ENCODE results near the gene FAM200C.

The FAM200C gene

DNA sequence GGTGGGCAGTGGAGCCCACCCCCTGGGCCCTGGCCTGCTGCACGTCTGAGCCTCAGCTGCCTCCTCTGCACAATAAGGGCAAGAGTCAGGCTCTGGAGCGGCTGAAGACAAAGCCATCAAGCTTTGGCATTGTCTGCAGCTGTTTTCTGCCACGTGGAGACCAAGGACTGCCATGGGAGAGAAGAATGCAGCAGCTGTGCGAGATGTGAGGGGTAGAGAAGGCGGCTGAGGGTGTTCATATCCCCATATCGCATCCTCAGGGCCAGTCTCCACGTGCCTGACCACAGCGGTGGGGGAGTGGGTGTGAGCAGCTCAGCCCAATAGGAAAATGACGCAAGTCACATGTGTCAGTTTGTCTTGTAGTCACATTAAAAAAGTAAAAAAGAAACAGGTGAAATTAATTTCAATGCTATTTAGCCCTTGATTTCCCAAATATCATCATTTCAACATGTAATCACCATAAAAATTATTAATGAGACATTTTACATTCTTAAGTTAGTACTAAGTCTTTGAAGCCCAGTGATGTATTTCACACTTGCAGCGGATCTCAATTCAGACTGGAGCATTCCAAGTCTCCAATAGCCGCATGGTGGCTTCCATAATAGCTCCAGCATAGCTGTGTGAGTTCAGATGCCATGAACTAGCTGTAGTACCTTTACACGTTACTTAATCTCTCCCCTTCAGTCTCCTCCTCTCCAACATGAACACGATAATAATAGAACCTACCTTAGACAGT is 36.0 kb downstream of the FAM200C start:
- Histone ChIP-seq H3K27me3 (ENCODE audit: control insufficient read depth in 1 of 2, insufficient read depth in 2 of 2, low read length in 2 of 2) (no peaks in the 10 kb centered on the region), H3K9ac (ENCODE audit: low read length) (no peak overlapping the region), H3K4me1 (ENCODE audit: insufficient read depth, low read length) (peaks cover 8% of the 10 kb centered on the region), H3K27ac (ENCODE audit: low read depth, low read length) (no peak overlapping the region), H3K36me3 (ENCODE audit: insufficient read depth, low read length) (no peaks in the 10 kb centered on the region), H3K9me3 (ENCODE audit: low read length) (no peaks in the 10 kb centered on the region), H3K4me3 (ENCODE audit: low read depth in 1 of 2, low read length in 2 of 2) (no peak overlapping the region)

DNA sequence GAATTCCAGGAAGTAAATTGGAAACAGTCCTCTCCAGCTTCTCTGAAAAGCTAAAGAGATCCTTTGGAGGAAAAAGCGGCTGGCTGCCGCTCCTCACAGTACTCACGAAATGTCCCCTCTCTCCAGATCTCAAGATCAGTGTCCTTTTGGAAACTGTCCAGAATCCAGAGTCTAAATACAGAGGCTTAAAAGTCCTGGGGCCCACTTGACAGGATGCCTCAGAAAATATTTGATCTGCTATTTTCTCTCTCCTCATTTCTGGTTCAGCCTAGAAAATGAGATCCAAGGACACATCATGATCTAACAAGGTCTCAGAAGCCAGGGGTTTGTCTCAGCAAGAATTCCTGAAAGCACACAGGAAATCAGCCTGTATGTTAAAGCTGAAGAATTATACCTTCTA is 36.6 kb downstream of the FAM200C start:
- Histone ChIP-seq H3K4me1 (ENCODE audit: insufficient read depth, low read length) (peaks cover 14% of the 10 kb centered on the region), H3K9me3 (ENCODE audit: low read length) (no peaks in the 10 kb centered on the region), H3K36me3 (ENCODE audit: insufficient read depth, low read length) (no peaks in the 10 kb centered on the region), H3K27ac (ENCODE audit: low read depth, low read length) (no peak overlapping the region), H3K27me3 (ENCODE audit: control insufficient read depth in 1 of 2, insufficient read depth in 2 of 2, low read length in 2 of 2) (no peaks in the 10 kb centered on the region), H3K9ac (ENCODE audit: low read length) (no peak overlapping the region), H3K4me3 (ENCODE audit: low read depth in 1 of 2, low read length in 2 of 2) (no peak overlapping the region)

- Histone ChIP-seq H3K9ac (ENCODE audit: low read length) (no peak overlapping the region), H3K36me3 (ENCODE audit: insufficient read depth, low read length) (no peaks in the 10 kb centered on the region), H3K9me3 (ENCODE audit: low read length) (no peaks in the 10 kb centered on the region), H3K4me3 (ENCODE audit: low read depth in 1 of 2, low read length in 2 of 2) (no peak overlapping the region), H3K27me3 (ENCODE audit: control insufficient read depth in 1 of 2, insufficient read depth in 2 of 2, low read length in 2 of 2) (no peaks in the 10 kb centered on the region), H3K27ac (ENCODE audit: low read depth, low read length) (no peak overlapping the region), H3K4me1 (ENCODE audit: insufficient read depth, low read length) (peaks cover 24% of the 10 kb centered on the region)
Measured at GRCh38 chr5:160361624-160362228, 38.1 kb downstream of the FAM200C start.

- no peaks in the 10 kb centered on the region for H3K9me3 ChIP-seq (ENCODE audit: low read length)
- H3K36me3 ChIP-seq (ENCODE audit: insufficient read depth, low read length) = no peaks in the 10 kb centered on the region
- no peak overlapping the region for H3K27ac ChIP-seq (ENCODE audit: low read depth, low read length)
- no peak overlapping the region for H3K9ac ChIP-seq (ENCODE audit: low read length)
- no peak overlapping the region for H3K4me3 ChIP-seq (ENCODE audit: low read depth in 1 of 2, low read length in 2 of 2)
- peaks cover 32% of the 10 kb centered on the region for H3K4me1 ChIP-seq (ENCODE audit: insufficient read depth, low read length)
- H3K27me3 ChIP-seq (ENCODE audit: control insufficient read depth in 1 of 2, insufficient read depth in 2 of 2, low read length in 2 of 2) = no peaks in the 10 kb centered on the region
Measured at GRCh38 chr5:160360310-160360709, 39.5 kb downstream of the FAM200C start.

GRCh38 chr5:160359816-160360215 is 40.0 kb downstream of the FAM200C start:
- H3K4me3 ChIP-seq (ENCODE audit: low read depth in 1 of 2, low read length in 2 of 2) = no peak overlapping the region
- peaks cover 32% of the 10 kb centered on the region for H3K4me1 ChIP-seq (ENCODE audit: insufficient read depth, low read length)
- no peaks in the 10 kb centered on the region for H3K27me3 ChIP-seq (ENCODE audit: control insufficient read depth in 1 of 2, insufficient read depth in 2 of 2, low read length in 2 of 2)
- no peaks in the 10 kb centered on the region for H3K9me3 ChIP-seq (ENCODE audit: low read length)
- H3K27ac ChIP-seq (ENCODE audit: low read depth, low read length) = no peak overlapping the region
- H3K36me3 ChIP-seq (ENCODE audit: insufficient read depth, low read length) = no peaks in the 10 kb centered on the region
- H3K9ac ChIP-seq (ENCODE audit: low read length) = no peak overlapping the region

DNA sequence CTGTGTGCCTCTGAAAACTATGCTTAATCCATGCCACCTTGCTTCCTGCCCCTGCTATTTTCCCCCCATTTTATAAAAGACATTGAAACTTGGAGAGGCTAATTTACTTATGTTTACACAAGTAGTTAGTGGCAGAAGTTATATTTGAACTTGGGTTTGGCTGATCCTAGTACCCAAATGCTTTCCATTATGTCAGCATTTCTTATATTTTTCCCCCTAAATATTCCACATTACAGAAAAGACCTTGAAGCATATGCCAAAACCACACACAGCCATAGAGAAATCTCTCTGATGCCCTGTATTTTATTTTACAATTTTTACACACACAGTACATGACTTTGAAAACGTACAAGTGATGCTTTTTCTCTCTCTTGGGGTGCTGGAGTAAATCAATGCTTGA is 40.6 kb downstream of the FAM200C start:
- peaks cover 32% of the 10 kb centered on the region for H3K4me1 ChIP-seq (ENCODE audit: insufficient read depth, low read length)
- H3K9me3 ChIP-seq (ENCODE audit: low read length) = no peaks in the 10 kb centered on the region
- H3K27me3 ChIP-seq (ENCODE audit: control insufficient read depth in 1 of 2, insufficient read depth in 2 of 2, low read length in 2 of 2) = no peaks in the 10 kb centered on the region
- no peak overlapping the region for H3K4me3 ChIP-seq (ENCODE audit: low read depth in 1 of 2, low read length in 2 of 2)
- H3K36me3 ChIP-seq (ENCODE audit: insufficient read depth, low read length) = no peaks in the 10 kb centered on the region
- no peak overlapping the region for H3K9ac ChIP-seq (ENCODE audit: low read length)
- no peak overlapping the region for H3K27ac ChIP-seq (ENCODE audit: low read depth, low read length)

DNA sequence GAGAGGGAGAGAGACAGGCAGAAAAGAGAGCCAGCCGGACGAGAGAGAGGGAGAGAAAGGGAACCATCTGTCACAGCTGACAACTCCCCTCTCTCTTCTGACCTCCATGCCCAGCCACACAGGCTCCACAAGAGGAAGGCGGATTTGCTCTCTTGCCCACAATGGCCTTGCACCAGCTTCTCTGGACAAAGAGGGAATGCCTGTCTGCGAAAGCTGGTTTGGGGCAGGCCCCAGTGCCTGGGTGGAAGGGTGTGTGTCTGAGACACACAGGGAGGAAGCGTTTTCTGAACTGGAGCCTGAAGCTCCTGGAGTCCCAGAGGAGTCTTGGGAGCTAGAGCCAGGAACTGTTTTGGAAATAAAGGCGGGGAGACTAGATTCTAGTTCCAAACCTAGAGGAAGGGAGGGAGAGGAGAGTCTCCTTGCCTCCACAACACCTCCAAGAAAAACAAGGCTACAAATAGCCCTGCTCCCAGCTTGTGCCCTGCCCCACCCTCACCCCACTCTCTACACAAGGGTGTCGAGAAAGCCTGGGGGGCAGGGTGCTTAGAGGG is 41.9 kb downstream of the FAM200C start:
- Histone ChIP-seq H3K27ac (ENCODE audit: low read depth, low read length) (no peak overlapping the region), H3K4me1 (ENCODE audit: insufficient read depth, low read length) (peaks cover 28% of the 10 kb centered on the region), H3K4me3 (ENCODE audit: low read depth in 1 of 2, low read length in 2 of 2) (no peak overlapping the region), H3K9me3 (ENCODE audit: low read length) (no peaks in the 10 kb centered on the region), H3K9ac (ENCODE audit: low read length) (no peak overlapping the region), H3K36me3 (ENCODE audit: insufficient read depth, low read length) (no peaks in the 10 kb centered on the region), H3K27me3 (ENCODE audit: control insufficient read depth in 1 of 2, insufficient read depth in 2 of 2, low read length in 2 of 2) (no peaks in the 10 kb centered on the region)

- no peak overlapping the region for H3K4me3 ChIP-seq (ENCODE audit: low read depth in 1 of 2, low read length in 2 of 2)
- no peak overlapping the region for H3K9ac ChIP-seq (ENCODE audit: low read length)
- H3K27me3 ChIP-seq (ENCODE audit: control insufficient read depth in 1 of 2, insufficient read depth in 2 of 2, low read length in 2 of 2) = no peaks in the 10 kb centered on the region
- peaks cover 28% of the 10 kb centered on the region for H3K4me1 ChIP-seq (ENCODE audit: insufficient read depth, low read length)
- H3K9me3 ChIP-seq (ENCODE audit: low read length) = no peaks in the 10 kb centered on the region
- peaks cover 1% of the 10 kb centered on the region for H3K36me3 ChIP-seq (ENCODE audit: insufficient read depth, low read length)
- no peak overlapping the region for H3K27ac ChIP-seq (ENCODE audit: low read depth, low read length)
Measured at GRCh38 chr5:160357394-160357793, 42.5 kb downstream of the FAM200C start.

GRCh38 chr5:160356550-160357347 is 43.1 kb downstream of the FAM200C start:
- Histone ChIP-seq H3K4me1 (ENCODE audit: insufficient read depth, low read length) (peaks cover 28% of the 10 kb centered on the region), H3K27ac (ENCODE audit: low read depth, low read length) (no peak overlapping the region), H3K4me3 (ENCODE audit: low read depth in 1 of 2, low read length in 2 of 2) (no peak overlapping the region), H3K9ac (ENCODE audit: low read length) (no peak overlapping the region), H3K36me3 (ENCODE audit: insufficient read depth, low read length) (peaks cover 5% of the 10 kb centered on the region), H3K9me3 (ENCODE audit: low read length) (no peaks in the 10 kb centered on the region), H3K27me3 (ENCODE audit: control insufficient read depth in 1 of 2, insufficient read depth in 2 of 2, low read length in 2 of 2) (no peaks in the 10 kb centered on the region)

DNA sequence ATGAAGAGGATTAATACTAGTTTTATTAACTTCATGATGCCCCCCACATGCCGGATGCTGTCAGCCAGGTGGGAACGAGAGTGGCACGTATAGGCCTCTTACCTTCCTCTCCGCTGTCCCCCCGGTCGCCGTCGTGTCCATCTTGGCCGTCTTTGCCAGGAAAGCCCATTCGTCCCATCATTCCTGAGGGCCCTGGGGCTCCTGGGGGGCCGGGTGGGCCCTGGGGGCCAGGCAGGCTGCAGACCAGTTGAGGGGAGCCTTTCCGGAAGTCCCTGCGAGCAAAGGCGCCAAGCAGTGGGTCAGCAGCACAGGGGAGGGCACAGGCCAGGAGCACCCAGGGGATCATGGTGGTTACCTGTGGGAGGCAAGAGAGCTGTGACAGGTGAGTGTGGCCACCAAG is 45.2 kb downstream of the FAM200C start:
- H3K36me3 ChIP-seq (ENCODE audit: insufficient read depth, low read length) = peaks cover 5% of the 10 kb centered on the region
- no peak overlapping the region for H3K27ac ChIP-seq (ENCODE audit: low read depth, low read length)
- H3K4me3 ChIP-seq (ENCODE audit: low read depth in 1 of 2, low read length in 2 of 2) = no peak overlapping the region
- H3K9ac ChIP-seq (ENCODE audit: low read length) = no peak overlapping the region
- H3K9me3 ChIP-seq (ENCODE audit: low read length) = no peaks in the 10 kb centered on the region
- H3K4me1 ChIP-seq (ENCODE audit: insufficient read depth, low read length) = peaks cover 28% of the 10 kb centered on the region
- H3K27me3 ChIP-seq (ENCODE audit: control insufficient read depth in 1 of 2, insufficient read depth in 2 of 2, low read length in 2 of 2) = no peaks in the 10 kb centered on the region

DNA sequence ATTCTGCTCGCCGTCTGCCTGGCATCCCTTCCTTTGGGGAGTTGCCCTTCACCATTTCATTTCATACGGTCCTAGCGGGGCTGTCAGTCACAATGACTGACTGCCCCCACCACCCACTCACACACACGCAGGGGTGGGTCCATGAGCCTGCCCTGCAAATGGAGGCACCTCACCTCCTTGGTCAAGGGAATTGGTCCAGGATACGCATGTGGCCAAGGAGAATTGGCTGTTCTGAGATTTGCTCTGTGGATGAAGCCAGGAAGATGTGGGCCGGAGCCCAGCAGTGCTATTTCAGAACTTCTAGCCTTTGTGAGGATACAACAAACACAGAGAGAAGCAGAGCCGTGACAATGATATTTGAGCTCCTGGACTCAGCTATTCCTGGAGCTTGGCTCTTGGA is 46.5 kb downstream of the FAM200C start:
- Histone ChIP-seq H3K27ac (ENCODE audit: low read depth, low read length) (no peak overlapping the region), H3K9me3 (ENCODE audit: low read length) (no peaks in the 10 kb centered on the region), H3K4me3 (ENCODE audit: low read depth in 1 of 2, low read length in 2 of 2) (no peak overlapping the region), H3K36me3 (ENCODE audit: insufficient read depth, low read length) (peaks cover 5% of the 10 kb centered on the region), H3K9ac (ENCODE audit: low read length) (no peak overlapping the region), H3K4me1 (ENCODE audit: insufficient read depth, low read length) (peaks cover 19% of the 10 kb centered on the region), H3K27me3 (ENCODE audit: control insufficient read depth in 1 of 2, insufficient read depth in 2 of 2, low read length in 2 of 2) (no peaks in the 10 kb centered on the region)

Data from muscle layer of colon (tissue), 2 donors.